ENCODE data around the gene PIGV.

Gene PIGV

GRCh38 chr1:26788836-26789611, 1.3 kb downstream of the PIGV start:
- H3K27ac ChIP-seq = peak overlapping the region; percentile 91
- TF ChIP-seq ZFX (IDR thresholded peaks at IDR 0.05) (no peak), CTCF (conservative IDR thresholded peaks at IDR 0.05) (peak; percentile 98)

GRCh38 chr1:26789612-26789865, 1.8 kb downstream of the PIGV start:
- H3K27ac ChIP-seq = no peak overlapping the region

DNA sequence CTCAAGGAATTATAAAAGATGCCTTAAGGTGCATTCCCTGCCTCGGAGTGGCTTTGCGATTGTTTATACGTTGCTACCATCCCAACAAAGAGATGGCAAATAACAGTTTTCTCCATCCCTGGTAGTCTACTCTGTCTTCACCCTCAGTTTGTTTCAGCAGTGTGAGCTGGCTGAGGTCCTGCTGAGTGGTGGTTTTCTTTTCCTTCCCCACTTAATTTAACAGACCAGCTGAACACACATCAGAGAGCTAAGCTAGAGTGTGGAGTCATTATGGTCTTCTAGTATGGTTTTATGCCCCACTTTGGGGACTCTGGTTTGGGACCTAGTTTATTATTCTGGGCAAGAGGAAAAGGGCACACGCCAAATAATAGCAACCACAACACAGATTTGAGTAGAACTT, 2.2 kb downstream of the PIGV start:
- no peak overlapping the region for H3K27ac ChIP-seq
- TF ChIP-seq CTCF (conservative IDR thresholded peaks at IDR 0.05) (no peak), ZFX (IDR thresholded peaks at IDR 0.05) (no peak)

More at GRCh38 chr1:26789612-26789865, 1.8 kb downstream of the PIGV start:
- TF ChIP-seq ZFX (IDR thresholded peaks at IDR 0.05) (no peak), CTCF (conservative IDR thresholded peaks at IDR 0.05) (no peak)

GRCh38 chr1:26790551-26790953, 2.8 kb downstream of the PIGV start:
- no peak overlapping the region for H3K27ac ChIP-seq
- no peak for TF ChIP-seq ZFX (IDR thresholded peaks at IDR 0.05)
- no peak for TF ChIP-seq CTCF (conservative IDR thresholded peaks at IDR 0.05)

DNA sequence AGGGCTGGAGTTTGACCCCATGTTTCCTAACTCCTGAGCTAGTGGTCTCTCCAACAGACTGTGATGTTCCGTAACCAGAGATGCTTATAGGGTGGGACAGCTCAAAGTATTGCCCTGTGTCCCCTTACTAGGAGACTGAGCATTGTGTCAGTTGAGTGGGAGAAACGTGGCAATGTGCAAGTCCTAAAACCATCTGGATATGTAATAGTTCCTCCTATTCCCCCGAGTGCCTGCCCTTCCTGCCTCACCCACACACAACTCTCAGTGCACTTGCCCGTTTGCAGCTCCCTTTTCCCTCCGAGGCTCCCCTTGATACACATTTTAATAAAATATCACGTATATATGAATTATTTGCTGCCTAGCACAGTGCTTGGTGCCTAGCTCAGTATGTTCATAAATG, 3.4 kb downstream of the PIGV start:
- no peak for TF ChIP-seq ZFX (IDR thresholded peaks at IDR 0.05)
- no peak for TF ChIP-seq CTCF (conservative IDR thresholded peaks at IDR 0.05)
- no peak overlapping the region for H3K27ac ChIP-seq

DNA sequence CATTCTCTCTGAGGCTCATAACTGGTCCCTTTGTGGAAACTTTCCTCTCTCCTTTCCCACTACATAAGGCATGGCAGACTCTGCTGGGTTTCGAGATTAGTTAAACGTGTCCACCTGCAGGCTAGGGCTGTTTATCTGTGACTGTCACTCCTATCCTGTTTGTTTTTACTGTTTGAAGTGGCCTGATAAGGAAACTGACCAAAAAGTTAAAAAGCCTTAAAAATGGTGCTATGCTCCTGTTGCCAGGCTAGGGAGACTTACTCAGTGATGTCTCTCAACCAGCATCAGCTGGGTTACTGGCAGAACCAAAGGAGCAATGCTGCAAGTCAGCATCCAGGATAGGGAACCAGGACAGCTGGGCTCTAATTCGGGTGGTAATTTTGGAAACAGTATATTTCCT, 3.9 kb downstream of the PIGV start:
- no peak overlapping the region for H3K27ac ChIP-seq
- TF ChIP-seq ZFX (IDR thresholded peaks at IDR 0.05) (no peak), CTCF (conservative IDR thresholded peaks at IDR 0.05) (no peak)

- TF ChIP-seq ZFX (IDR thresholded peaks at IDR 0.05) = no peak
- no peak for TF ChIP-seq CTCF (conservative IDR thresholded peaks at IDR 0.05)
- no peak overlapping the region for H3K27ac ChIP-seq
Measured at GRCh38 chr1:26792924-26793323, 5.2 kb downstream of the PIGV start.

All from C4-2B (cell line).